WTC11 (cell line): ENCODE results near the gene TSPAN2.

Source experiments
- JUN ChIP-seq: sonication (generic); formaldehyde crosslinking; IDR thresholded peaks from 2 replicates; pipeline ENCODE4 v1.8.0; 2023; ENCODE audit warnings: mild to moderate bottlenecking, missing genetic modification reagents
- NFE2L1 ChIP-seq: sonication (generic); formaldehyde crosslinking; IDR thresholded peaks from 2 replicates; pipeline ENCODE4 v1.8.1; 2023; ENCODE audit warnings: missing genetic modification reagents
- SP1 ChIP-seq: sonication (generic); formaldehyde crosslinking; conservative IDR thresholded peaks from 2 replicates; pipeline ENCODE4 v1.8.1; 2022; ENCODE audit warnings: missing genetic modification reagents
- USF2 ChIP-seq: sonication (generic); formaldehyde crosslinking; IDR thresholded peaks from 2 replicates; pipeline ENCODE4 v1.8.1; 2023; ENCODE audit warnings: mild to moderate bottlenecking, missing genetic modification reagents, moderate library complexity
- ZNF281 ChIP-seq: sonication (generic); formaldehyde crosslinking; IDR thresholded peaks from 2 replicates; pipeline ENCODE4 v1.8.0; 2023; ENCODE audit warnings: mild to moderate bottlenecking, missing genetic modification reagents
- TF ChIP-seq, protein P1 (sequence below): fragments of 200-600 bp; IDR thresholded peaks from 2 replicates; pipeline ENCODE4 v1.8.0; 2022; ENCODE audit warnings: antibody characterized with exemption
- TF ChIP-seq, protein P2 (sequence below): sonication (generic); formaldehyde crosslinking; IDR thresholded peaks from 2 replicates; pipeline ENCODE4 v1.8.1; 2023; ENCODE audit warnings: mild to moderate bottlenecking, missing genetic modification reagents

DNA sequence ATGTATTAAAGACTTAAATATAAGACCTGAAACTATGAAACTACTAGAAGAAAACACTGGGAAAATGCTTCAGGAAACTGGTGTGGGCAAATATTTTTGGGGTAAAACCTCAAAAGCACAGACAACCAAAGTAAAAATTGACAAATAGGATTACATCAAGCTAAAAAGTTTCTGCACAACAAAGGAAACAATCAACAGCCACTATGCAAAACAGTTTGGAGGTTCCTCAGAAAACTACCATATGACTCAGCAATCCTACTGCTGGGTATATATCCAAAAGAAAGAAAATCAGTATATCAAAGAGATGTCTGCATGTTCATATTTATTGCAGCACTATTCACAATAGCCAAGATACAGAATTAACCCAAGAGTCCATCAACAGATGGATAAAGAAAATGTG, 42.6 kb downstream of the TSPAN2 start:
- TF ChIP-seq, protein P1, sequence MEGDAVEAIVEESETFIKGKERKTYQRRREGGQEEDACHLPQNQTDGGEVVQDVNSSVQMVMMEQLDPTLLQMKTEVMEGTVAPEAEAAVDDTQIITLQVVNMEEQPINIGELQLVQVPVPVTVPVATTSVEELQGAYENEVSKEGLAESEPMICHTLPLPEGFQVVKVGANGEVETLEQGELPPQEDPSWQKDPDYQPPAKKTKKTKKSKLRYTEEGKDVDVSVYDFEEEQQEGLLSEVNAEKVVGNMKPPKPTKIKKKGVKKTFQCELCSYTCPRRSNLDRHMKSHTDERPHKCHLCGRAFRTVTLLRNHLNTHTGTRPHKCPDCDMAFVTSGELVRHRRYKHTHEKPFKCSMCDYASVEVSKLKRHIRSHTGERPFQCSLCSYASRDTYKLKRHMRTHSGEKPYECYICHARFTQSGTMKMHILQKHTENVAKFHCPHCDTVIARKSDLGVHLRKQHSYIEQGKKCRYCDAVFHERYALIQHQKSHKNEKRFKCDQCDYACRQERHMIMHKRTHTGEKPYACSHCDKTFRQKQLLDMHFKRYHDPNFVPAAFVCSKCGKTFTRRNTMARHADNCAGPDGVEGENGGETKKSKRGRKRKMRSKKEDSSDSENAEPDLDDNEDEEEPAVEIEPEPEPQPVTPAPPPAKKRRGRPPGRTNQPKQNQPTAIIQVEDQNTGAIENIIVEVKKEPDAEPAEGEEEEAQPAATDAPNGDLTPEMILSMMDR = no peak
- no peak for TF ChIP-seq SP1
- TF ChIP-seq, protein P2, sequence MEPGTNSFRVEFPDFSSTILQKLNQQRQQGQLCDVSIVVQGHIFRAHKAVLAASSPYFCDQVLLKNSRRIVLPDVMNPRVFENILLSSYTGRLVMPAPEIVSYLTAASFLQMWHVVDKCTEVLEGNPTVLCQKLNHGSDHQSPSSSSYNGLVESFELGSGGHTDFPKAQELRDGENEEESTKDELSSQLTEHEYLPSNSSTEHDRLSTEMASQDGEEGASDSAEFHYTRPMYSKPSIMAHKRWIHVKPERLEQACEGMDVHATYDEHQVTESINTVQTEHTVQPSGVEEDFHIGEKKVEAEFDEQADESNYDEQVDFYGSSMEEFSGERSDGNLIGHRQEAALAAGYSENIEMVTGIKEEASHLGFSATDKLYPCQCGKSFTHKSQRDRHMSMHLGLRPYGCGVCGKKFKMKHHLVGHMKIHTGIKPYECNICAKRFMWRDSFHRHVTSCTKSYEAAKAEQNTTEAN (CRISPR knock-in tag) = no peak
- no peak for TF ChIP-seq JUN (CRISPR knock-in tag)
- no peak for TF ChIP-seq ZNF281 (CRISPR knock-in tag)
- TF ChIP-seq NFE2L1 = no peak
- TF ChIP-seq USF2 (CRISPR knock-in tag) = no peak
